ENCODE results near the gene BNIP5.
"Not testable (repeated sequence)": the region's sequence is repeated elsewhere in the genome, so short reads cannot be mapped to it uniquely, and the experiment has no call there.

Gene BNIP5

DNA sequence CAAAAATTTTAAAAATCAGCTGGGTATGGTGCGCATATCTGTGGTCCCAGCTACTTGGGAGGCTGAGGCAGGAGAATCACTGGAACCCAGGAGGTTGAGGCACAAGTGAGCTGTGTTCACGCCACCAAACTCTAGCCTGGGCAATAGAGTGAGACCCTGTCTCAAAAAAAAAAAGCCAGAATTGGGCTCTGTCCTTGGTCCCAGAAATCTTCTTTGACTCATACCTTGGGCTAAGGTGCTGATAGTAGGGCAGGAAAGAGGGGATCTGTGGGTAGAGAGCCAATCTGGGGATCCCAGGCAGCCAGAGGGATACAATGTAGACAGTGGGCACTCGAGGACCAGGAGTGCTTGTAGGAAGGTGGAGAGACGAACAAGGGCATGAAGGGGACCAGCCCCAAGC is 37.5 kb upstream of the BNIP5 start:
- in situ Hi-C loops (cut with MboI; ENCODE audit: low sequenced_read_pairs), result no loop called here
- Histone ChIP-seq H3K9me3 (no peaks in the 10 kb centered on the region), H3K4me3 (no peak overlapping the region)

DNA sequence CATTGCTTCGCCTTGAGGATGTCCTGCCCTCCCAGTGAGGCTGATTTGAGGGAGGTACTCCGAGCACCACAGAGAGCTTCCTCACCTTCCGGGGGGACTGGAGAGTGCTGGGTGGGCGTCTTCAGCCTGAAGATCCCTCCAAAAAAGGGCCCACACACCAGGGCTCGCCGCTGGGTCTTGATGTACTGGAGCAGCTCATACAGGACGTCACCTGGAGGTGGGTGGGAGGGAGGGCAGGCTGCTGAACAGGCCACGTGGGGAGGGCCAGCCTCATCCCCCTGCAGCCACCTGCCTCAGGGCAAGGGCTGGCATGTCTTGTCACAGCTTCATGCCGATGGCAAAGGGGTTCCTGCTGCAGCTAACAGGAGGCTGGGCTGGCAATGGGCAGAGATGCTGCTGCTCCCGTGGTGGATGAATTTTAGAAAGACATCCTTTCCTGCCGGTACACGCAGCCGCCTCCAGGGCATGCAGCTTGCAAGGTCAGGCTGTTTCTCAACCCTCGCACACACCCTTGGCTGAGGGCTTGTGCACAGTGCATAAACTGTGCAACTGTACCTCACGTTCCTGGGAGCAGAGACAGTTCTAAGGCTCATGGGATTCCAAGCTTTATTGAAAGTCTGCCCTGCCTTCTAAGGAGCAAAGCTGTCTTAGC is 36.8 kb upstream of the BNIP5 start:
- Histone ChIP-seq H3K4me1 (0 out of 2 replicates have a peak, but pooled peaks cover 3% of the 10 kb centered on the region), H3K27me3 (ENCODE audit: low read depth) (no peaks in the 10 kb centered on the region), H3K4me3 (no peak overlapping the region), H3K36me3 (replicated peaks) (no peaks in the 10 kb centered on the region), H3K9me3 (no peaks in the 10 kb centered on the region)
- DNase-seq (ENCODE audit: low spot score in 2 of 2), result no peak
- in situ Hi-C loops (cut with MboI; ENCODE audit: low sequenced_read_pairs), result no loop called here

More for the DNA sequence above, 37.5 kb upstream of the BNIP5 start:
- Histone ChIP-seq H3K36me3 (replicated peaks) (no peaks in the 10 kb centered on the region), H3K27me3 (ENCODE audit: low read depth) (no peaks in the 10 kb centered on the region), H3K4me1 (0 out of 2 replicates have a peak, but pooled peaks cover 3% of the 10 kb centered on the region)
- DNase-seq (ENCODE audit: low spot score in 2 of 2), result no peak

DNA sequence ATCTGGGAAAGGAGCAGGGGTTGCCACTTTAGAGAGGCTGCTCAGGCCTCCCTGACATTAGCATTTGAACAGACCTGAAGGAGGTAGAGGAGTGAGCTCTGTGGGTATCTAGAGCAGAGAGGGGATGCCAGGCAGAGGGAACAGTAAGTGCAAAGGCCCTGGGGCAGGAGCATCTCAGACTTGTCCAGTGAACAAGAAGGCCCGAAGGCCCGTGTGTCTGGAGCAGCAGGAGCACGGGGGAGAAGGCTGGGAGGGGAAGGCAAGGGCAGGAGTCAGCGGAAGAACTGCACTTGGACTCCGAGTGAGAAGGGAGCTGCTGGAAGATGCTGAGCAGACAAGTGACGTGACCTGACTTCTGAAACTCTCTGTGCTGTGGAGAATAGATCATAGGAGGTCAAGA is 35.4 kb upstream of the BNIP5 start:
- H3K4me1 ChIP-seq, result 0 out of 2 replicates have a peak, but pooled peaks cover 3% of the 10 kb centered on the region
- in situ Hi-C loops (cut with MboI; ENCODE audit: low sequenced_read_pairs), result no loop called here
- H3K4me3 ChIP-seq, result no peak overlapping the region
- no peak for DNase-seq (ENCODE audit: low spot score in 2 of 2)
- no peaks in the 10 kb centered on the region for H3K27me3 ChIP-seq (ENCODE audit: low read depth)
- H3K36me3 ChIP-seq (replicated peaks), result no peaks in the 10 kb centered on the region
- H3K9me3 ChIP-seq, result no peaks in the 10 kb centered on the region

DNA sequence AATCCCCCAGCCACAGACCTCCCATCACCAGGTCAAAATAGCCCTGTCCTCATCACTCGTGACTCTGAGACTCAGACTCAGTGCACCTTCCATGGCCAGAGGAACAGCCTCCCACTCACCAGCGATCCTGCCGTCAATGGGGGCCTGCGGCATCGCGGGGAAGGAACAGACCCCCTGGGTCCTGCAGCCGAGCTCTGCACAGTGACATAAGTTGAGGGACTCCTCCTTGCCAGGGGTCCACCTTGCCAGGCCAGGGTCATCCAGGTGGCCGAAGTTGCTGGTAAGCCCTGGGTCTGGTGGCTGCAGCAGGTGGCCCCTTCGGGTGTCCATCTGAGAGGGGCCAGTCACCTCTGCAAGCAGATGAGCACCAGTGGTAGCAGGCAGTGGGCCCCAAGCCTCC is 34.5 kb upstream of the BNIP5 start:
- Histone ChIP-seq H3K4me1 (0 out of 2 replicates have a peak, but pooled peaks cover 3% of the 10 kb centered on the region), H3K27me3 (ENCODE audit: low read depth) (no peaks in the 10 kb centered on the region), H3K36me3 (replicated peaks) (no peaks in the 10 kb centered on the region), H3K9me3 (no peaks in the 10 kb centered on the region), H3K4me3 (no peak overlapping the region)
- in situ Hi-C loops (cut with MboI; ENCODE audit: low sequenced_read_pairs), result no loop called here
- DNase-seq (ENCODE audit: low spot score in 2 of 2), result no peak

DNA sequence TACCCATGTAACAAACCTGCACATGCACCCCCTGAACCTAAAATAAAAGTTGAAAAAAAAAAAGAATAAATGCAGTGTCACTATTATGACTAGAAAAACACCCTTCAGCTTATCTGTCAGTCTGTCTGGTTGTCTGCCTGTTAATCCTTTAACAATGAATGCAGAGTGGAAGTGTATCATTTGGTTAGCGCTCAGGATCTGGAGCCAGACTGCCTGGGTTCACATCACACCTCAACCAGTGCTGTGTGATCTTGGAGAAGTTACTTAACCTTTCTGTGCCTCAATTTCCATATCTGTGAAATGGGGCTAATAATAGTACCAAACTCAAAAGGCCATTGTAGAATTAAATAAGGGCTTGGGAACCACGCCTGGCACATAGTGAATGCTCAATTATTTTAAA is 34.0 kb upstream of the BNIP5 start:
- Histone ChIP-seq H3K9me3 (no peaks in the 10 kb centered on the region), H3K4me1 (0 out of 2 replicates have a peak, but pooled peaks cover 3% of the 10 kb centered on the region), H3K27me3 (ENCODE audit: low read depth) (no peaks in the 10 kb centered on the region), H3K4me3 (no peak overlapping the region), H3K36me3 (replicated peaks) (no peaks in the 10 kb centered on the region)
- in situ Hi-C loops (cut with MboI; ENCODE audit: low sequenced_read_pairs), result no loop called here
- DNase-seq (ENCODE audit: low spot score in 2 of 2), result no peak

DNA sequence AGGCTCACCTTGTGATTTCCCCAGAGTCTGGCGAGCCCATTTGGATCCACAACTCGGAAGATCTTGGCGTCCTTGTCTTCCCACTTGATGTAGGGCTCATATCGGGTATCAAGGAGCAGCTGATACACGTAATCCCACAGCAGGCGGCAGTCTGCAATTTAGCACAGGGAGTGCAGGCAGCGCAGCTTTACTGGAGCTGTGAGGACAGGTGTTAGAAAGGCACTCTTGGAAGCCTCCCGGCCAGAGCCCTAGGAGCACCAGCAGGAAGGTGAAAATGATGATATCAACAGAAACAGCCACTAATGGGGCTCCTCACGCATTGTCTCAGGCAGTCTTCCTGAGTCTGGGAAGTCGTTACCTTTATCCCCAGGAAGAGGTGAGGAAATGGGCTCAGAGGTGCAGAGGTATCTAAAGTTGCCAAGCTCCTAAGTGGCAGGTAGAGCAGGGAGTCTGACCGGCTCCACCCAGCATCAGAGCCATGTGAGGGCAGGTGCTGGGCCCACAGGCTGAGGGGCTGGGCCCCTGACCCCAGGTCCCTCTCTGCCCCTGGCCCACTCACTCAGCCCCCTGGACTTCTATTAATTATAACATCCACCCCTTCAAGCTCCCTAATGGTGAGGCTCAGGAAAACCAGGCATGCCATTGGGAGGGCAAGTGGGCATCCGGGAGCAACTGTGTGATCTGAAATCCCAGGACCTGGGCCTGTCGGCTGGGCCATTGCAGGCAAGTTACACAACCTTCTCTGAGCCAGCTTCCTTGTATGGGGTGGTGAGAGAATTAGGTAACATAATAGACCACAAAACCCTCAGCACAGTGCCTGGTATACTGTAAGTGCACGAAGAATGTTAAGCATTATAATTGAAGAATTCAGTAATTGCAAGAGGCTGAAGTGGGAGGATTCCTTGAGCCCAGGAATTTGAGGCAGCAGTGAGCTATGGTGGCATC is 32.5 kb upstream of the BNIP5 start:
- H3K9me3 ChIP-seq, result no peaks in the 10 kb centered on the region
- in situ Hi-C loops (cut with MboI; ENCODE audit: low sequenced_read_pairs), result no loop called here
- H3K4me1 ChIP-seq, result 0 out of 2 replicates have a peak, but pooled peaks cover 3% of the 10 kb centered on the region
- H3K4me3 ChIP-seq, result no peak overlapping the region
- no peaks in the 10 kb centered on the region for H3K36me3 ChIP-seq (replicated peaks)
- H3K27me3 ChIP-seq (ENCODE audit: low read depth), result no peaks in the 10 kb centered on the region
- no peak for DNase-seq (ENCODE audit: low spot score in 2 of 2)

DNA sequence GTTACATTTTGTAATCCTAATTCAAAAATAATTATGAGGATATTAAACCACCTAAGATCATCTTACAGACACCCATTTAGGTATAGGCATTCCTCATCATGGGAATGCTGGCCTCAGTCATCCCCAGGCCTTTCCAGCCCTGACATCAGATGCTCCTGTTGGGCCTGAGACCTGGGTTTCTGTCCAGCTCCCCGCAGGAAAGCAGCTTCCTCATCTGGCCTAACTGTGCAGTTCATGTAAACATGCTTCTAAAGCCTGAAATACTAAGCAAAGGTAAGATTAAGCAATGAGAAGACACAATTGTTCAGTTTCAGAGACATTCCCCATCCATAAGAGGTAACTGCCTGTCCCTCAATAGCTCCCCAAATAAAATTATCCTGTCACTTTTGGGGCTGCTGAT is 31.7 kb upstream of the BNIP5 start:
- in situ Hi-C loops (cut with MboI; ENCODE audit: low sequenced_read_pairs), result no loop called here
- Histone ChIP-seq H3K36me3 (replicated peaks) (no peaks in the 10 kb centered on the region), H3K4me1 (0 out of 2 replicates have a peak, but pooled peaks cover 3% of the 10 kb centered on the region), H3K9me3 (no peaks in the 10 kb centered on the region), H3K27me3 (ENCODE audit: low read depth) (no peaks in the 10 kb centered on the region), H3K4me3 (no peak overlapping the region)
- no peak for DNase-seq (ENCODE audit: low spot score in 2 of 2)

DNA sequence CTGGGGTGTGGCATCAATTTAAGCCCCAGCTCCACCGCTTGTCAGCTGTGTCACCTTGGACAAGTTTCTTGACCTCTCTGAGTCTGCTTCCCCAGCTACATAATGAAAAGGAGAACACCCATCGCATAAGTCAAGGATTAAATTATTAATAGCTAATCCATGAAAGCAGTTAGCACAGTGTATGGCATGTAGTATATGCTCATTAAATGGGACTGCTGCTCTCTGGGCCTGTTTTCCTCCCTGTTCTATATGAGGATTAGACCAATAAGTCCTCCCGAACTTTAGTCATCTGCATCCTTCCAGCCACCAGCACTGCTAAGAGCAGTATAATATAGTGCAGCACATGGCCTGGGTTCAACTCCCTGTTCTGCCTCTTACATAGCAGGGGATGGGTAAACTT is 31.1 kb upstream of the BNIP5 start:
- Histone ChIP-seq H3K9me3 (no peaks in the 10 kb centered on the region), H3K4me3 (no peak overlapping the region), H3K27me3 (ENCODE audit: low read depth) (no peaks in the 10 kb centered on the region), H3K4me1 (0 out of 2 replicates have a peak, but pooled peaks cover 3% of the 10 kb centered on the region), H3K36me3 (replicated peaks) (no peaks in the 10 kb centered on the region)
- DNase-seq (ENCODE audit: low spot score in 2 of 2), result no peak
- in situ Hi-C loops (cut with MboI; ENCODE audit: low sequenced_read_pairs), result no loop called here

DNA sequence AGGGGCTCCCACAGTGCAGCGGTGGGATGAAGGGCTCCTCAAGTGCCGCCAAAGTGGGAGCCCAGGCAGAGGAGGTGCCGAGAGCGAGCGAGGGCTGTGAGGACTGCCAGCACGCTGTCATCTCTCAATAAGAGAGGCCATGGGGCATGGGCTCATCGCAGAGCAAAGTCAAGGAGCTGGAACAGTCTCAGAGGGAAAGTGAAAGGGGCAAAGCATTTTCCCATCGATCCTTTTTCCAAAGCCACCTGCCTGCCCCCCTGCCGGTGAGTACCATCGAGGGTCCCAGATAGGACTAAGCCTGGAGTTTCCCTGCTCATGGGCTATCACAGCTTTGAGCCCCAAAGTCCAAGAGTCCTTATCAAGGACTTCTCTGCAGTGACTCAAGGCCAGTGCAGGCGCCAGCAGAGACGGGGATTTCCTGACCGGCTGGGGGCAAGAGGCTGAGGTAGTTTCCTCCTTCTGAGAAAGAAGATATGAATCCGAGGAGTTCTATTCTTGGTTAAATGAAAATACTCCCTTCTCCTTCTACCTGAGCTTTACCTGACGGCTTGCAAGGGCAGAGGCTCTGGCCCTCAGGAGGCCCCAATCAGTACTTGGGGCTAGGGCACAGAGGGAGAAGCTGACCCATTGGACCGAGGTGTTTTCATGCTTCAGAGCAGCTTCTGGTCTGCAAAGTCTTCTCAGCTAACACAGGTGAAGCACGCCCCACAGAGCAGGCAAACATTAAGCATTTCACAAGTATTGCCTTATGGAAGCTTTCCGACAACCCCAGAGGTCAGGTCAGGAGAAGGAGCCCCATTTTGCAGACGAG is 28.2 kb upstream of the BNIP5 start:
- no peak overlapping the region for H3K4me3 ChIP-seq
- H3K9me3 ChIP-seq, result no peaks in the 10 kb centered on the region
- DNase-seq (ENCODE audit: low spot score in 2 of 2), result no peak
- H3K27me3 ChIP-seq (ENCODE audit: low read depth), result no peaks in the 10 kb centered on the region
- H3K36me3 ChIP-seq (replicated peaks), result no peaks in the 10 kb centered on the region
- in situ Hi-C loops (cut with MboI; ENCODE audit: low sequenced_read_pairs), result loop anchor here (5.0 kb wide), 1 partner anchor 243 kb away; no protein-coding TSS in a partner anchor
- peaks cover 3% of the 10 kb centered on the region; the same call in 1 of the 2 replicates for H3K4me1 ChIP-seq

DNA sequence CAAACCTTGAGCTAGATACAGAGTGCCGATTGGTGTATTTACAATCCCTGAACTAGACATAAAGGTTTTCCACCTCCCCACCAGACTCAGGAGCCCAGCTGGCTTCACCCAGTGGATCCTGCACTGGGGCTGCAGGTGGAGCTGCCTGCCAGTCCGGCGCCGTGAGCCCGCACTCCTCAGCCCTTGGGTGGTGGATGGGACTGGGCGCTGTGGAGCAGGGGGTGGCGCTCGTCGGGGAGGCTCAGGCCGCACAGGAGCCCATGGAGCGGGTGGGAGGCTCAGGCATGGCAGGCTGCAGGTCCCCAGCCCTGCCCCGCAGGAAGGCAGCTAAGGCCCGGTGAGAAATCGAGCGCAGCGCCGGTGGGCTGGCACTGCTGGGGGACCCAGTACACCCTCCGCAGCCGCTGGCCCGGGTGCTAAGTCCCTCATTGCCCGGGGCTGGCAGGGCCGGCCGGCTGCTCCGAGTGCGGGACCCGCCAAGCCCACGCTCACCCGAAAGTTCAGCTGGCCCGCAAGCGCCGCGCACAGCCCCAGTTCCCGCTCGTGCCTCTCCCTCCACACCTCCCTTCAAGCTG is 27.5 kb upstream of the BNIP5 start:
- in situ Hi-C loops (cut with MboI; ENCODE audit: low sequenced_read_pairs), result loop anchor here (5.0 kb wide), 1 partner anchor 242 kb away; no protein-coding TSS in a partner anchor
- H3K27me3 ChIP-seq (ENCODE audit: low read depth); DNase-seq (ENCODE audit: low spot score in 2 of 2); H3K4me3 ChIP-seq; H3K4me1 ChIP-seq; H3K36me3 ChIP-seq (replicated peaks); H3K9me3 ChIP-seq: not testable (repeated sequence)

DNA sequence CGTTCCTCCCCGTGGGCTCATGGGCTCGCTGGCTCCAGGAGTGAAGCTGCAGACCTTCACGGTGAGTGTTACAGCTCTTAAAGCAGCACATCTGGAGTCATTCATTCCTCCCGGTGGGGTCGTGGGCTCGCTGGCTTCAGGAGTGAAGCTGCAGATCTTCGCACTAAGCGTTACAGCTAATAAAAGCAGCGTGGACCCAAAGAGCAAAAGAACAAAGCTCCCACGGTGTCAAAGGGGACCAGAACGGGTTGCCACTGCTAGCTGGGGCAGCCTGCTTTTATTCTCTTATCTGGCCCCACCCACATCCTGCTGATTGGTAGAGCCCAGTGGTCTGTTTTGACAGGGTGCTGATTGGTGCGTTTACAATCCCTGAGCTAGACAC is 26.7 kb upstream of the BNIP5 start:
- not testable (repeated sequence) for H3K27me3 ChIP-seq (ENCODE audit: low read depth); DNase-seq (ENCODE audit: low spot score in 2 of 2); H3K36me3 ChIP-seq (replicated peaks); H3K4me3 ChIP-seq; H3K9me3 ChIP-seq; H3K4me1 ChIP-seq
- in situ Hi-C loops (cut with MboI; ENCODE audit: low sequenced_read_pairs), result loop anchor here (5.0 kb wide), 1 partner anchor 241 kb away; no protein-coding TSS in a partner anchor

DNA sequence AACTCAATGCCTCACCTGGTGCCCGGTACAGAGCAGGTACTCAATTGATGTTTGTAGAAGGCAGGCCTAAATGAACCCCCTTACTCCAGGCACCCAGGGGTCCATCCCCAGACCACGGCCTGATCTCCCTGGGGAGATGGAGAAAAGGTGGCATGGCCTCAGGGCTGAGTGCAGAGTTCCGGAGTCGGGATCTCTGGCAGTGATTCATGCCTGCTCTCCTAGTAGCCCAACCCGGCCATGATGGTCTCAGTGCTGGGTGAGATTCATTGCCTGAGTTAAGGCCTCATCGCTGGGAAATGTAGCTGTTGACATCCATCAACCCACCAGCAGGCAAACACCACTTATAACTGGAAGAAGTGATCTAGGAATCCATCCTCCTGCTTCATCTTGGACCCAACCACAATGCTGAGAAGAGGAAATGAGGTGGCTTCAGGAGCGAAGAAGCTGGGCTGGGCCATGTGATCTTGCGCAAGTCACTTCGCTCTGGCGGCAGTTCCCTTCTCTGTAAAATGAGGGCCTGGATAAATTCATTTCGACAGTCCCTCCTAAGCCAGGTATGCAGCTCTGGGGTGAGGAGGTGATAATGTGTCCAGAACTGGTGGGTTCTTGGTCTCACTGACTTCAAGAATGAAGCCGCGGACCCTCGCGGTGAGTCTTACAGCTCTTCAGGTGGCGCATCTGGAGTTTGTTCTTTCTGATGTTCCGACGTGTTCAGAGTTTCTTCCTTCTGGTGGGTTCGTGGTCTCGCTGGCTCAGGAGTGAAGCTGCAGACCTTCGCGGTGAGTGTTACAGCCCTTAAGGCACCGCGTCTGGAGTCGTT is 26.1 kb upstream of the BNIP5 start:
- in situ Hi-C loops (cut with MboI; ENCODE audit: low sequenced_read_pairs), result loop anchor here (5.0 kb wide), 1 partner anchor 240 kb away; no protein-coding TSS in a partner anchor
- H3K9me3 ChIP-seq, result no peaks in the 10 kb centered on the region
- H3K4me1 ChIP-seq, result no peaks in the 10 kb centered on the region; the same call in 1 of the 2 replicates
- H3K36me3 ChIP-seq (replicated peaks), result no peaks in the 10 kb centered on the region
- no peak overlapping the region for H3K4me3 ChIP-seq
- no peak for DNase-seq (ENCODE audit: low spot score in 2 of 2)
- H3K27me3 ChIP-seq (ENCODE audit: low read depth), result no peaks in the 10 kb centered on the region

Data from HAP-1 (cell line).